Measurements from ENCODE around the gene JMJD6.
"Not testable (repeated sequence)": the region's sequence is repeated elsewhere in the genome, so short reads cannot be mapped to it uniquely, and the experiment has no call there.

The JMJD6 gene

DNA sequence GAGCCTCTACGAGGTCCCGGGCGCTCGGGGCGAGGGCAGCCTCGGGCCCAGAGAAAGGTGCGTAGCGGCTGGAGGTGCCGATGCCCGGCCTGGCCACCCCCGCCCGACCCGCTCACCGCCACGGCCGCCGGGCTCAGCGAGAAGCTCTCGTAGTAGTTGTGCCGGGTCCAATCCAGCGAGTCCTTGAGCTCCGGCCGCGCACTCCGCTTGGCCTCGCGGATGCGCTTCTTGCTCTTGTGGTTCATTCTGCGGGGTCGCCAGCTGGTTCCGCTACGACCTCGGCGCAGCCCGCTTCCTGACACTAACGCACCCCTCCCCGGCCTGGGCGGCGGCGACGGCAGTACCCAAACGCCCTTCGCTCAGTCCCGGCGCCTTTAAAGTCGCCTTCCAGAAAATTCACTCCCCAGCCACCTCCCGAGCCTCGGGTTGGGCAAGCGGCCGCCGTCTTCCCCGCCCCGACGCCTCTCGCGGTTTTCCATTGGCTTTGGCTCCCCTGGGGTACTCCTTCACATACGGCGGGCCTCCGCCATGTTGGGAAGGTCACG lies at the start of gene JMJD6:
JMJD6 (minus strand) TSS at position 376 of the 545 bp plus-strand sequence; CDS start at position 245, 131 bp downstream.
- peak; percentile 91 to 93 for DNase-seq (ENCODE audit: extremely low read depth in 1 of 2, low read depth in 1 of 2)

DNA sequence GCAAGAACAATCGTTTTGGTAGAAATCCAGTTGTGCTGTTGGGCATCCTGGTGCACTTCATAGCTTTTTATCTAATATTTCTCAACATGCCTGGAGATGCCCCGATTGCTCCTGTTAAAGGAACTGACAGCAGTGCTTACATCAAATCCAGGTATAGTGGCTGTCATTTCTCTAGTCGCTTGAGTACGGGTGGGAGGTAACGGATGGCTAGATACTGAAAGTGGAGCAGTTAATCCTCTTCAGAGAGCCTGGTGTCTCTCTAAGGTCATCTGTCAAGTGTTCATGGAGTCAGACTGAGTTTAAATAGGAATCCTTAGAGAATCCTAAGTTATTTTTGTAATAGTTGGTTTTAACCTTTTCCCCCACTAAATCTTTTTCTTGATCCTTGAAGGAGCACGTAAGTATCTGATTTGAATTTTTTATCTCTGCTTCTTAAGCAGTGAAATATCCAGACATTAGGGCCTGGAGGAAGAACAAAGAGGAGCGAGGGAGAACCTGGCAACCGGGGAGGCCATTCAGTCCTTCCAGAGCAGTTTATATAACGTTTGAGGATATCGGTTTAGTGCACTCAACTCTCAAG lies 48.7 kb upstream of the JMJD6 start:
- no peak for DNase-seq (ENCODE audit: extremely low read depth in 1 of 2, low read depth in 1 of 2)

DNA sequence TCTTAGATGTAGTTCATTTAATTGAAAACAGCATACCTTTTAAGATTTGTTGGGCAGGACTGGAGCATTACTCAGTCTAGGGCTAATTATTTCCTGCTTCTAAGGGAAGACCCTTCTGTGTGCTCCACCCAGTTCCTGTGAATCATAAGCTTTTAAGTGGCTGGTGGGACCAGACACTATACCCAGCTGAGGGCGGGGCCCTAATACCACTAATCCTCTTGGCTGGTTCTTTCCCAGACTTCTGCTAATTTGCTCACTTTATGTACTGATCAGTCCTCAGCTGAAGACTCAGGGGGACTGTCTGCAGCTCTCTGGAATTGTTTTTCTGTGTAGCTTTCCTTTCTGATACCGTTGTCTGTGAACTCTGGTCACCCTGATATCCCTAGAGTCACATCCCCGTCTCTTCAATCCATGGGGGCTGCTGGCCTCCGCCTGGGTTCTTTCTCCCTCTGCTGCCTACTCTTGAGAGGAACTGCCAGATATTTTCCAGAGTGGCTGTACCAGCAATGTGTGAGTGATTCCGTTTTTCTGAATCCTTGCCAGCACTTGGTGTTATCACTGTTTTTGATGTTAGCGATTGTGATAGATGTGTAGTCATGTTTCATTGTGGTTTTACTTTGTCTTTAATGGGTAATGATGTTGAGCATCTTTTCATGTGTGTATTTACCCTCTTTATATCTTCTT lies 46.6 kb upstream of the JMJD6 start:
- DNase-seq (ENCODE audit: extremely low read depth in 1 of 2, low read depth in 1 of 2): peak in 1 of 2 donors; percentile 18

DNA sequence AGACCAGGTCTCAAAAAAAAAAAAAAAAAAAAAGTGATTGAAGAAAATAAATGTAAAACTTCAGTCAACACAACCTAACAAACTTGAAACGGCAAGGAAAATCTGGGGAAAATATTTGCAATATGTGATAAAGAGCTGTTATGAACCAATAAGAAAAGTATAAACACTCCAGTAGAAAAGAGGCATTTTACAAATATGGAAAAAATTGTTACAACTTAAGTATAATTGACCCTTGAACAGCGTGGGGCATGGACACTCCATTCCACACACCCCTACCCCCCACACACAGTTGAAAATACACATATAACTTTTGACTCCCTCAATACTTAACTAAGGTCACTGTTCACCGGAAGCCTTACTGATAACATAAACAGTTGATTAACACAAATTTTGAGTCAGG lies 32.2 kb upstream of the JMJD6 start:
- DNase-seq (ENCODE audit: extremely low read depth in 1 of 2, low read depth in 1 of 2): no peak

DNA sequence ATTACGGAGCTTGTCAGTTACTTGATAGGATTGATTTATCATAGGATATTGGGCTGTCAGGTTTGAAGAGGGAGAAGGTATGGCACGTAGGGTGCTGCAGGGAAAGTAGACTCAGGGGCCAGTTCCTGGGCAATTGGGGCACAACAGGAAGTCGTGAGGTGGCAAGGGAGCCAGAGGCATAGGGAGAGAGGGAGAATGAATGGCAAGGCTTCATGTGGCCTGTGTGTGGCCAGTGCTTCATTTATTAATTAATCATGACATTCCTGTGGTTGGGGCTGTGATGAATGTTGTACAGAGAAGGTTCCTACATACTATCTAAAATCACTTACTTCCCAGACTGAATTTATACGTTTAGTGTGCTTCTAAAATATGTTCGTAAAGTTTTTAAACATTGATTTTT lies 30.9 kb upstream of the JMJD6 start:
- no peak for DNase-seq (ENCODE audit: extremely low read depth in 1 of 2, low read depth in 1 of 2)

DNA sequence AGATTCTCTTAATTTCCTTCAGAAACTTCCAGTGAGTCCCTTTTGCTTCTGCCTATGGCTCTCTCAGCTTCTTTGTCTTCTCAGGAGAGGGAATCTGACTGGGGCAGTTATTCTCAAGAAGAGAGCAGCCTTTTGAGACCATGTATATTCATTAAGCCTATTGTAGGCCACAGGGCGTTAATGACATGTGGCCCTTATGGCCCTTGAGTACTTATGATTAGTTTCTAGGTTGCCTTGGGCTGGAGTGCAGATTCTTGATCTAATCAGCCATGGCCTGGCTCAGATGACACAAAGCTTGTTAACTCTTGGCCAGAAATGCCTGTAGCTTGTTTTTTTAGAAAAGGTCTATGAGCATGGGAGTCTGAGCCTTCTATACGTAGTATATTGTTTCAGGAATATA lies 28.9 kb upstream of the JMJD6 start:
- no peak for DNase-seq (ENCODE audit: extremely low read depth in 1 of 2, low read depth in 1 of 2)

DNA sequence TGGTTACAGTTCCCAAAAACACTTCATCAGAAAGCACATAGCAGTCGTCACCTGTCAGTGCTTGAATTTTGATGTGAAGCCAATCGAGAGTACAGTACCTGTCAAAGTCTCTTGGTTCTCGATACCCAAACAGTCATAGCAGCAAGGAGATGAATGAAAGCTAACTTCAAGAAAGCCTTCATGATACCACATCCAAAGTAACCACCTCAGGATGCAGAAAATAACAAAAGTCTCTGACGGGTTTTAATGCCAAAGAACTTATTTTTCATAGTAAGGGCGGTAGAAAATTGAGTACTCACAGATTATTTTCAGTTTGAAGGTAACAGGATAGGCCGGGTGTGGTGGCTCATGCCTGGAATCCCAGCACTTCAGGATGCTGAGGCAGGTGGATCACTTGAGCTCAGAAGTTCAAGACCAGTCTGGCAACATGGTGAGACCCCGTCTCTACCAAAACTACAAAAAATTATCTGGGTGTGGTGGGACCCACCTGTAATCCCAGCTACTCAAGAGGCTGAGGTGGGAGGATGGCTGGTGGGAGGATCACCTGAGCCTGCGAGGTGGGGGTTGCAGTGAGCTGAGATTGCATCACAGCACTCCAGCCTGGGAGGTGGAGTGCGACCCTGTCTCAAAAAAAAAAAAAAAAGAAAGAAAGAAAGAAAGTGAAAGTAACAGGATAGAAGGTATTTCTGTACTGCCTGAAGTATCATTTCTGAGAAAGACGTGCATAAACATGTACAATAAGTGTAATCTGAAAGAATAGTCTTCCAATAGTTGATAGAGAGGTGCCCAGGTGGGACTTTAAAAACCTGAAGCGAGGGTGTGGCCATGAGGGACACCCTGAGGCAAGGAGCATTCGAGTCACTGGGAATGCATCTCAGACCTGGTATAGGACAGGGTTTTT lies 26.9 kb upstream of the JMJD6 start:
- no peak for DNase-seq (ENCODE audit: extremely low read depth in 1 of 2, low read depth in 1 of 2)

DNA sequence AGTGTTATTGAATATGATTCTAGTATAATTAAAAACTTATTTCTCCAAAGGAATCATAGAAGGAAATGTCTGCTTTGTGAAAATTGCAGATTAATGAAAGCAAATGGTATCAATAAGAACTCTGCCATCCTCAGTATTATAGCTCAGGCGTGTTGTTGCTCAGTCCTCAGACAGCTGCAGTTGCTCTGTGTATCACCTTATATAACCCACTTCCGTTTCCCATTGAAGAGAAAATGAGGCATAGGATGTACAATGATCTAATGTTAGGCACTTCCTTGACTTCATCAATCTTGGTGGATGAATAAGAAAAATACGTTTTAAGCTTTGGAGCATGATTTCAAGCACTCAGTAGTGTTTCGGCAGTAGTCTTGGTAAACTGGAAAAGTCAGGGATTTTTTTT lies 25.6 kb upstream of the JMJD6 start:
- no peak for DNase-seq (ENCODE audit: extremely low read depth in 1 of 2, low read depth in 1 of 2)

DNA sequence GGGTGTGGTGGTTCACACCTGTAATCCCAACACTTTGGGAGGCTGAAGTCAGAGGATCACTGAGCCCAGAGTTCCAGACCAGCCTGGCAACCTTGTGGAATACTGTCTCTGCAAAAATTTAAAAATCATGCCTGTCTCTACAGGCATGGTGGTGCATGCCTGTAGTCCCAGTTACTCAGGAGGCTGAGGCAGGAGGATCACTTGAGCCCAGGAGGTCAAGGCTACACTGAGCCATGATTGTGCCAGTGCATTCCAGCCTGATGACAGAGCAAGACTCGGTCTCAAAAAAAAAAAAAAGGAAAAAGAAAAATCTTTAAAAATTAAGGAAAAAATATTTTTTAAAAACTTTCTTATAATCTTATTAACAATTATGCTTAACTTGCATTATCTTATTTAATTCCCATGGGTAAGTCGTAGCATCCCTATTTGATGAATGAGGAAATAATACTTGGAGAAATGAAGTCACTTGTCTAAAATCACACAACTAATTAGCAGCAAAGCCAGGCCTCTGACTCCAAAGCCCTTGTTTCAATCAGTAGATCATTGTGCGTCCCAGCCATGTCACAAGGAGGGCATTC lies 25.1 kb upstream of the JMJD6 start:
- no peak for DNase-seq (ENCODE audit: extremely low read depth in 1 of 2, low read depth in 1 of 2)

DNA sequence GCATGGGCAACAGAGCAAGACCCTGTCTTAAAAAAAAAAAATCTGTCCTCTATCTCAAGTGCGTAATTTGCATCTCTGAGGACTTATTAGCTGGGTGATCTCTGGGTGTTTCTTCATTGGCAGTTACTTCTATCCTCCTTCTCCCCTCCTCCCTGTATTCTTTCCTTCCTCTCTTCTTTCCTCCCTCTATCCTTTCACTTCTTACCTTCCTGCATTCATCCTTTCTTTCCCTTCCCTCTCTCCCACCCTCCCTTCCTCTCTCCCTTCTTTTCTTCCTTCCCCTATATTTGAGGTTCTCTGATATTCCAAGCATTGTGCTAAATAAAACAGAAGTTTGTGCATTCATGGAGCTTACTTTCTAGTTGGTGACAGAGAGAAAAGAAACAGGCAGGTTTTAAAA lies 22.3 kb upstream of the JMJD6 start:
- no peak for DNase-seq (ENCODE audit: extremely low read depth in 1 of 2, low read depth in 1 of 2)

DNA sequence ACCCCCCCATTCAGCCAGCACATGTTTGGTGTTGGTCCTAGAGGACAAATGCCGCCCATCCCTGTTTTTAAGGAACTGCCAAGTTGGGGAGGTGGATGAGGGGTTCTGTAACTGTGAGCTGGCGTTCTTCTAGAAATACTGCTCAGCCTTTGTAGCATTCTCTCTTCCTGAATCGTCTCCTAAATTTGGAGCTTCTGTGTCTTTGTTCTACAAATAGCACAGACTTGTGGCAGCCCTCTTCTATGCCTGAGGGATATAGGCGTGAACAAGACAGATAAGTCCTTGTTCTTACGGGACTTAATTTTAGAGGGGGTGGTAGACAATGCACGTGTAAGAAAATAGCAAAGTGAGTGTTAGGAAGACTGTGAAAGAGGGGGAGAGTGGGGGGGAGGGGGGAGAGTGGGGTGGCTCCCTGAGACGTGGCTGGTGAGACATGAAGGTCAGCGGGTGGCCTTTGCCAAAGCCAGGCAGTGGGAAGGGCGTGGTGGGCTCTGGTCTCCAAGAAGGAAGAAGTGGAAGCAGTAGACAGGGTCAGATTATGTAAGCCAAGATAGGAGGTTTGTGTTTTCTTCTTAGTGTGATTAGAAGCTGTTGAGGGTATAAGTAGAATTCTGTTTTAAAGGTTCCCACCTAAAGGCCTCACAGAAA lies 21.4 kb upstream of the JMJD6 start:
- DNase-seq (ENCODE audit: extremely low read depth in 1 of 2, low read depth in 1 of 2): no peak

DNA sequence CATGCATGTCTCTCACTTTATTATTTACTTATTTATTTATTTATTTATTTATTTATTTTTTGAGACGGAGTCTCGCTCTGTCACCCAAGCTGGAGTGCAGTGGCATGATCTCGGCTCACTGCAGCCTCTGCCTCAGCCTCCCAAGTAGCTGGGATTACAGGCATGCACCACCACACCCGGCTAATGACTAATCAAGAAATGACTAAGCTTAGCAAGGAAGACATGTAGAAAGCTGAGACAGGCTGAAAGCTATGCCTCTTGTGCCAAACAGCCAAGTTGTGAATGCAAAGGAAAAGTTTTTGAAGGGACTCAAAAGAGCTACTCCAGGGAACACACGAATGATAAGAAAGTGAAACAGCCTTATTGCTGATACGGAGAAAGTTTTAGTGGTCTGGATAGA lies 19.4 kb upstream of the JMJD6 start:
- not testable (repeated sequence) for DNase-seq (ENCODE audit: extremely low read depth in 1 of 2, low read depth in 1 of 2)

DNA sequence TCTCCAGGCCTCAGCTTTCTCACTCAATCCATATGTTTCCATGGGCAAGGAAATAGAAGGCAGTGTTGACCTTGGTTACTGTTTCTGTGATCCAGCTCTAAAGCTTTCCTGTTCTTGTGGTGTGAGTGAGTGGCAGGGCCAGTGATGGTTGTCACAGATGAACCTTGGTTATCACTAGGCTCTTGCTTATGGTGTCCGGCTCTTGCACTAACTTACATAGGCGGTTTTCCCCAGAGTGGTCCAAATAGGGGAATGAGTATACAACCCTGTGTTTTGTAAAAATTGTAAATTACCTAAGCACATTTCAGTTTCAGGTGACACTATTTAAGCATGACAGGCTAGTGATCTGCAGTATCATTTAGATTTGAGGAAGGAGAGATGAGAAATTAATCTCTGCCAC lies 18.3 kb upstream of the JMJD6 start:
- no peak for DNase-seq (ENCODE audit: extremely low read depth in 1 of 2, low read depth in 1 of 2)

DNA sequence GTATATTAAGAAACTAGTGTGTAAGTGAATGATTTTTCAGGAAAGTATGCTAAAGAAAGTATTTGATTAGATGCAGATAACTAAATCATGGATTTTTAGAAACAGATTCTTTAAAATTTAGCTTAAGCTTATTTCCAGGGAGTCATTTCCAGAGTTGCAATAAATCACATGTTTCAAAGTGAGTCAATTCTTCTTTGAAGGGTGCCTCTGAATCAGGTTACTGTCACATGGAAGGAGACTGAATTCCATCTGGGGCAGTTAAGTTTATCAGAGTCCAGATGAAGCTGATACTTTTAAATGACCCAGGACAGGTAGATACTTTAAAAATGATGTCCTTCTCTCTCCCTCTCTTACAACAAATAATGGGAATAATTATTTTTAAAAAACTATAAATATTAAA lies 16.6 kb upstream of the JMJD6 start:
- no peak for DNase-seq (ENCODE audit: extremely low read depth in 1 of 2, low read depth in 1 of 2)

DNA sequence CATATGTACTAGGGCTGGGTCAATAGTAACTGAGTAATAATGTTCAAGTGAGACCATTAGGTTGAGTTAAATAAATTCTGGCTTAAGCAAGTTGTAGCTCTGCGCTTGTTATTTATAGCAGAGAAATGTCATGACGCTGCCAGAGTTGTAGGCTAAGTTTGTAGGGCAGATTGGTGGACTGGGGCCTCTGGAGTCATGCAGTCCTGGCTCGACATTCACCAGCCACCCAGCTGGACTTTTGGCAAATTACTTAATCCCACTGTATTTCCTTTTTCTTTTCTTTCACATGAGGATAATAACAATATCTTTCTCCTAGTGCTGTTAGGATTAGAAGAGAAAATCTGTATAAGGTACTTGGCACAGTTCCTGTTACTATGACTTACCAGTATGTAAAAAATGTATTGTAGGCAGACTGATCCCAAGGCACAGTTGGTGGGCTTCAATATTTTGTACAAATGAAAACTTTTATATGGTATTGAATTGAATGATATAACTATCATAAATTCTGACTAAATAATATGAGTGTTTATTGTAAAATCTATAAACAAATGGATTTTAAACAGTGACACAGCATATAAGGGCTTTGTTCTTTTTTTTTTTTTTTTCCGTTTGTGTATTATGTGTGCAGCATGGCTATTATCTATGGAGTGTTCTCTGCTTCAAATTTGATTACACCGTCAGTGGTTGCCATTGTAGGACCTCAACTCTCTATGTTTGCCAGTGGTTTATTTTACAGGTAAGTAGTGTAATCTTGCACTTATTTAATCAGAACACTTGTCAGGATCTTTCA lies 14.1 kb upstream of the JMJD6 start:
- no peak for DNase-seq (ENCODE audit: extremely low read depth in 1 of 2, low read depth in 1 of 2)

DNA sequence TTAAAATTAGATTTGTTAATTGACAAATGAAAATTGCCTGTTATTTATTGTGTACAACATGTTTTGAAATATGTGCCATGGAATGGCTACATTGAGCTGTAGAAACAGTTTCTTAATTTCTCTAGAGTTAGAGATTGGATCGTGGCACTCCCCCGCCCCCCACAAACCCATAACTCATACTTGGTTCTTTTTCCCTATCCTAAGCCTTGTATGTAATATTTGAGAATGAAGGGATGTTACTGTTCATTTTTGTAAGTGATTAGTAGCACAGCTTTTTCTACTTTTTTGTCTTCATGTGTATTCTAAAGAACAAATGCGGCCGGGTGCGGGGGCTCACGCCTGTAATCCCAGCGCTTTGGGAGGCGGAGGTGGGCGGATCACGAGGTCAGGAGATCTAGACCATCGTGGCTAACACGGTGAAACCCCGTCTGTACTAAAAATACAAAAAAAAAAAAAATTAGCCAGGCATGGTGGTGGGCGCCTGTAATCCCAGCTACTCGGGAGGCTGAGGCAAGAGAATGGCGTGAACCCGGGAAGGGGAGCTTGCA lies 13.2 kb upstream of the JMJD6 start:
- not testable (repeated sequence) for DNase-seq (ENCODE audit: extremely low read depth in 1 of 2, low read depth in 1 of 2)

DNA sequence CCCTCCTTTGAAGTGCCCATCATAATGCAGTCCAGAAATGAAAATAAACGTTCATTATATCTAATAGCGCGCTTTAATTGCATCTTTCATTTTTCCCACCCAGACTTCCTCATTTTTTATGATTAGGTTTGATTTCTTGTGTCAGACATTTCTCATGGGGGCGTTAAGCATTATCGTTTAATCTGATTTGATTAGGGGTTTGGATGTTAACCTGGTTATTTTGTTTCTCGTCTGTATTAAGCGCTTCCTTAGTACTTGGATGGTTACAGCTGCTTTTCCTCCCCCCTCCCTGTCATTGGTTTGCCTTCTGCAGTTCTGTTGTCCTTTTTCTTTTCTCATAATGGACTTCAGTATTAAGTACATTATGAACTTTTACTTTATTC lies 12.1 kb upstream of the JMJD6 start:
- no peak for DNase-seq (ENCODE audit: extremely low read depth in 1 of 2, low read depth in 1 of 2)

DNA sequence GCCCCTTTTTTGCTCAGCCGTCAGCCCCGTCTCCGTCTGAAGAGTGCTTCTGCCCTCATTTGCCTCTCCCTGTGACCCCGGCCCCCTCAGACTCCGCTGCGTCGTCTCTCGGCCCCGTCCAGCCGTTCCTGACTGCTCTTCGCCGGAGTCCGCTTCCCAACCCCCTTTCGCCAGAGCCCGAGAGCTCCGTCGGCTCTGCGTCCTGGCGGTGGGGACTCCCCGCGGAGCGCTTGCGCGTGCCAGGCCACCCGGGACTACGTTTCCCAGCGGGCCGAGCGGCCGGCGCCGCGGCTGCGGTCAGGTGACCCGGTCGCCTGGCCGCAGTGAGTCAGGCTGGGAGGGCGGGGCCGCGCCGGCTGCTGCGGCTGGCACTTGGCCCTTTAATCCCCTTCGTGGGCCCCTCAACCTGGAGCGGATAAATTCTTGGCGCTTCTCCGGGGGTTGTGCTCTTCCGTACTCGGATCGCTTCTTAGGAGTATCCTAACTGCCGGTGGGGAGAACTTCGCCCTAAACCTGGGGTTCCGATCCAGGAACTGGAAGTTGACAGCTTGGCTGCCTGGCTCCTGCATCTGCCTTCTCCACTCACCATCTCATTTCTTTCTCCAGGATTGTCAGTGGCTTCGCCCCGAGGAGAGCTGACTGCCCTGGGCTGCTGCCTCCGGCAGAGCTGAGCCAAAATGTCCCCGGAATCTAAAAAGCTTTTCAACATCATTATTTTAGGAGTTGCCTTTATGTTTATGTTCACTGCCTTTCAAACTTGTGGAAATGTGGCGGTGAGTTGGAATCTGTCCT lies 11.5 kb upstream of the JMJD6 start, which contains the start of gene MFSD11:
MFSD11 (plus strand) TSS at position 444 of the 792 bp plus-strand sequence; CDS start at position 678, 234 bp downstream.
- DNase-seq (ENCODE audit: extremely low read depth in 1 of 2, low read depth in 1 of 2): peak; percentile 85 to 88

Data from stimulated activated CD8-positive, alpha-beta memory T cell treated with anti-CD3 and anti-CD28 coated beads, Interleukin-7, amount 100 ng/mL, for 48 hours (primary cell).